Amniotic epithelial cell (primary cell): Measurements from ENCODE around the gene C20orf202.
"Not testable (repeated sequence)": the region's sequence is repeated elsewhere in the genome, so short reads cannot be mapped to it uniquely, and the experiment has no call there.

Experiments used
- DNase-seq: peaks from one replicate; pipeline ENCODE4 v3.0.0-alpha.2; 2010; ENCODE audit warnings: low read depth

C20orf202 gene

GRCh38 chr20:1209447-1210387 is 6.5 kb downstream of the C20orf202 start:
- DNase-seq: no peak

- peak; percentile 70 for DNase-seq
These were observed 7.2 kb downstream of the C20orf202 start for GRCh38 chr20:1210501-1210900.

- DNase-seq: no peak
These were observed 8.8 kb downstream of the C20orf202 start for GRCh38 chr20:1212023-1212422.

DNA sequence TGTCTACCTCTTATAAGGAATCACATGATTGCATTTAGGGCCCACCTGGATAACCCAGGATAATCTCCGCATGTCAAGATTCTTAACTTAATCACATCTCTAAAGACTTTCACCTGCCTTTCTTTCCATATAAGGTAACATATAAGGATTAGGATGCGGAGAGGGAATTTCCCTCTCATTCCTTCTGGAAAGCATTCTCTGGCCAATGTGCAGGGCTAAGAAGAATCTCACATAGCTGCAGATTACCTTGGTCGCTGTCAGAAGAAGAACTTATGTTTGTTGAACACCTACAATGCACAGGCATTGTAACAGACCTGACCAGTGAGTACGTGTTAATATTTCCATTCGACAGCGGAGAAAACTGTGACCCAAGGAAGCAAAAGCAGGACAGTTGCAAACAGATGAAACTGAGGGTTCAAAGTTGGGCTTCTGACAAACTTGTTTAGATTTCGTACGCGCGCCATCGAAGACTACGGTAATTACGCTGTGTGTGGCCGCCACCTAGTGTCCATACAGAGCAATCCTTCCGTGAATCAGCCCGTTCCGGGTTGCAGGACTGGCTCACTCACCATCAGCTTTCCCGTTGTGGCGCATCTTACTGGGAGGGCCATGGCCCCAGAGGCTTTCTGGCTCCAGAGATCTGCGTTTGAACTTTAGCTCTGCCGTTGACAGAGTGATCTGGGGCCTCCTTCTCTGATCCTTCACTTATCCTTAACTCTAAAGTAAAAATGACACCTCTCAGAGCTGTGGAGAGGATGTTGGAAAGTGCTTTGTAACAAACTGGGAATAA is 9.5 kb downstream of the C20orf202 start:
- peak; percentile 71 for DNase-seq

DNA sequence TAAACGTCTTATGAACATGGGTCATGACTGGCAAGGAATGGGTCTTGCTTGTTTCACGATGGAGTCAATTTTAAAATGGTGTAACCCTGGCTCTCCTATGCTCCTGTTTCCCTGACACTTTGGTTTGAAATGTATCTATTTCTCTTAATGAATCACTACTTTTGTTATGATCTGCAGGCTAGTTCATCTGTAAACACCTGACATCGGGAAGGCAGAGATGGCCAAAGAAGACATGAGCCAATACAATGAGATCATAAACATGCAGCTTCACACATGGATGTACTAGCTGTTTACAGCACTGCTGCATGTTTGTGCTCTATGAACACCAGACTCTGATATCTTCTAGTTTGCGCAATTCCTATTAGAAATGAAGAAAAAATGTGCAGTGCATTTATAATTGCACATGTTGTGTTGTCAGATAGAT is 11.6 kb downstream of the C20orf202 start:
- peak; percentile 74 for DNase-seq

DNA sequence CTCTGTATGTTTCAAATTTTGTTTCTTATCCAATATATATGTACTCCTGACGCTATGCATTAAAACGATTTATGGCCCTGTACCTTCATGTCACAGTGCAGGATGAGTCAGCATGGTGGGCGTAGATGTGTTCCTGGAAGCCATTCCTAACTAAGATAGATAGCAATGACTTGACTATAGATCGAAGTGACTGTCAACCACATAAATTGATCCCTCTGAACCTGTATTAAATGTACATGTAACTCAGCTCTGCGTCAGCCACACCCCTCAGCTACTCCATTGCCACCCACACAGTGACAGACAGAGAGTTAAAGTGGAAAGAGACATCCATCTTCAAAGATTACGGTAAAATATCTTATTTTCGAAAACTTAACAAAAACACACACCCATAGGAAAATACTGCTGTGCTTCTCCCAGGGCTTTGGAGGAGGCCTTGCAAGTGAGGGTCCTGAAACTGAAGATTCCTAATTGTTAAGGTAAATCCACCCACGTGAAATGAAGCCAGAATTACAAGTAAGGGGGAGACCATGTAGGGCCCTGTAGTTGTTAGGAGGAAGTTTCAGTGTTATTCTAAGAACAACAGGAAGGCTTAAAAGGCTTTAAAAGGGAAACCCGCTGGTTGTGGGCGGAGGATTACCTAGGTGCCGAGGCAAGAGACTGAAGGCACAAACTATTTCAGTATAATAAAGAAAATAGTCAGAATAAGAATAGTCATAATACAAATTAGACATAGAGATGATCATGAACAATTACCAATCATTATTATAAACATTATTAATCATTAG is 12.3 kb downstream of the C20orf202 start:
- no peak for DNase-seq

DNA sequence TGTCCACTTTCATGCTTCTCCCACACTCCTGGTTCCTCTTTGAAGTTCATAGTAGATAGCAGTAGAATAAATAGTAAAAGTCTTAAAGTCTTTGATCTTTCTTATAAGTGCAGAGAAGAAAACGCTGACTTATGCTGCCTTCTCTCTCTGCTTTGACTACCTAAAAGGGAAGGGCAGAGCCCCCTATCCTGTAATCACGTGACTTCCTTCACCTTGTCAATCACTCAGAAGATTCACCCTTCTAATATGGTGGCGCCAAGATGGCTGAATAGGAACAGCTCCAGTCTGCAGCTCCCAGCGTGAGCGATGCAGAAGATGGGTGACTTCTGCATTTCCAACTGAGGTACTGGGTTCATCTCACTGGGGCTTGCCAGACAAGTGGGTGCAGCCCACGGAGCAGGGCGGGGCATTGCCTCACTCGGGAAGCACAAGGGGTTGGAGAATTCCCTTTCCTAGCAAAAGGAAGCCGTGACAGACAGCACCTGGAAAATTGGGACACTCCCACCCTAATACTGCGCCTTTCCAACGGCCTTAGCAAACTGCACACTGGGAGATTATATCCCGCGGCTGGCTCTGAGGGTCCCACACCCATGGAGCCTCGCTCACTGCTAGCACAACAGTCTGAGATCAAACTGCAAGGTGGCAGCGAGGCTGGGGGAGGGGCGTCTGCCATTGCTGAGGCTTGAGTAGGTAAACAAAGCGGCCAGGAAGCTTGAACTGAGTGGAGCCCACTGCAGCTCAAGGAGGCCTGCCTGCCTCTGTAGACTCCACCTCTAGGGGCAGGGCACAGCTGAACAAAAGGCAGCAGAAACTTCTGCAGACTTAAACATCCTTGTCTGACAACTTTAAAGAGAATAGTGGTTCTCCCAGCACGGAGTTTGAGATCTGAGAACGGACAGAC is 13.5 kb downstream of the C20orf202 start:
- DNase-seq: not testable (repeated sequence)

- not testable (repeated sequence) for DNase-seq
These were observed 19.5 kb downstream of the C20orf202 start for GRCh38 chr20:1222750-1223149.

- DNase-seq: no peak
These were observed 21.1 kb downstream of the C20orf202 start for GRCh38 chr20:1224205-1224890.

- DNase-seq: no peak
These were observed 22.1 kb downstream of the C20orf202 start for GRCh38 chr20:1225263-1225782.

GRCh38 chr20:1225783-1226654 is 22.8 kb downstream of the C20orf202 start, which contains the start of gene RAD21L1:
TSS of gene RAD21L1 (plus strand) at chr20:1226044. CDS start at chr20:1228454, 2,410 bp downstream.
- DNase-seq: peak; percentile 54

GRCh38 chr20:1229541-1229940 is 26.3 kb downstream of the C20orf202 start:
- no peak for DNase-seq

GRCh38 chr20:1232286-1233111 is 29.2 kb downstream of the C20orf202 start:
- DNase-seq: no peak

DNA sequence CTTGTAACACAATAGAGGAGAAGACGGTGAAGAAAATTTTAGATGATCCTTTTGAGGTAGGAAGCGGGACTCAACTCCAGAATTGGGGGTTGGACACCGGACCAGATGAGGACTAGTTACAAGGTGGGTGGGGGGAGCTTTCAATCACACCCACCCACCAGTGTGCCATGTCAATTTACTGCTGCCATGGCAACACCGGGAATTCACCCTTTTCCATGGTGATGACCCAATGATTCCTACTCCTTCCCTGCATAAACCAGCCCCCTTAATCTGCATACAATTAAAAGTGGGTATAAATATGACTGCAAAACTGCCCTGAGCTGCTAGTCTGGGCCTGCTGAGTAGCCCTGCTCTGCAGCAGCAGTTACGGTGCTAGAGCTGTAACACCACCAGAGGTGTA is 37.3 kb downstream of the C20orf202 start:
- DNase-seq: no peak

- DNase-seq: no peak
These were observed 38.2 kb downstream of the C20orf202 start for GRCh38 chr20:1241456-1241855.

- DNase-seq: no peak
These were observed 38.8 kb downstream of the C20orf202 start for GRCh38 chr20:1242099-1242498.

- peak; percentile 93 for DNase-seq
These were observed 39.3 kb downstream of the C20orf202 start for GRCh38 chr20:1242530-1242929.

GRCh38 chr20:1245578-1245977 is 42.3 kb downstream of the C20orf202 start:
- no peak for DNase-seq
